A673 (cell line): ENCODE measurements around the gene TIMM17B. TPM values are rescaled to one million over a fixed set of nuclear protein-coding genes. Genes with fewer than 3 reads are reported as not detected.

ENCODE experiments used
- BruUV-seq: library from RNA; stranded (reverse); fragments of 400-500 nt; replicated peaks from 2 replicates; lab custom pipeline; 2021; lab: Mats Ljungman, UMichigan
- CTCF ChIA-PET: fragments of 300-600 bp; sonication (Branson Sonifier 250); formaldehyde crosslinking; loops from one replicate; lab custom pipeline; 2022; ENCODE audit warnings: antibody characterized with exemption; lab: Charles Lee
- POLR2A ChIA-PET: fragments of 300-600 bp; sonication (Branson Sonifier 250); formaldehyde crosslinking; loops from one replicate; lab custom pipeline; 2022; ENCODE audit warnings: antibody characterized with exemption; ENCODE audit not compliant: low non-redundant PET; lab: Charles Lee
- DNase-seq: peaks from one replicate; pipeline ENCODE4 v3.0.0-alpha.2; 2015; ENCODE audit warnings: low spot score
- H3K27ac ChIP-seq: fragments of 200-600 bp; sonication (generic); 2 replicates; pipeline ENCODE4 v1.5.1; 2016; ENCODE audit warnings: mixed run types, low read depth, mild to moderate bottlenecking, mixed read lengths, antibody characterized with exemption, low read length; ENCODE audit not compliant: poor library complexity, severe bottlenecking
- H3K27me3 ChIP-seq: fragments of 200-600 bp; sonication (generic); replicated peaks from 2 replicates; pipeline ENCODE4 v1.6.1; 2017; ENCODE audit warnings: mixed run types, low read depth, mild to moderate bottlenecking, mixed read lengths, antibody characterized with exemption, low read length; ENCODE audit not compliant: insufficient read depth, poor library complexity
- H3K36me3 ChIP-seq: fragments of 200-600 bp; sonication (generic); 2 replicates; pipeline ENCODE4 v1.6.1; 2016; ENCODE audit warnings: mixed run types, mild to moderate bottlenecking, mixed read lengths, antibody characterized with exemption, low read length; ENCODE audit not compliant: insufficient read depth, poor library complexity, severe bottlenecking
- H3K4me1 ChIP-seq: fragments of 200-600 bp; sonication (generic); 2 replicates; pipeline ENCODE4 v1.6.1; 2017; ENCODE audit warnings: mixed run types, mild to moderate bottlenecking, mixed read lengths, antibody characterized with exemption, low read length; ENCODE audit not compliant: insufficient read depth, poor library complexity, severe bottlenecking
- H3K4me3 ChIP-seq: fragments of 200-600 bp; sonication (generic); 2 replicates; pipeline ENCODE4 v1.5.1; 2016; ENCODE audit warnings: low read depth, mixed run types, mild to moderate bottlenecking, mixed read lengths, low read length; ENCODE audit not compliant: poor library complexity, severe bottlenecking
- H3K9me3 ChIP-seq: fragments of 200-600 bp; sonication (generic); 2 replicates; pipeline ENCODE4 v1.6.1; 2016; ENCODE audit warnings: mixed run types, low read depth, mild to moderate bottlenecking, mixed read lengths, antibody characterized with exemption, low read length; ENCODE audit not compliant: poor library complexity, severe bottlenecking
- CTCF ChIP-seq: fragments of 300-800, 200-600 bp; sonication (generic); conservative IDR thresholded peaks from 2 replicates; pipeline ENCODE4 v1.5.1; 2017; ENCODE audit warnings: low read depth, mild to moderate bottlenecking, antibody characterized with exemption, low read length, moderate library complexity, mixed read lengths
- EZH2 ChIP-seq: fragments of 200-600 bp; sonication (generic); IDR thresholded peaks from 2 replicates; pipeline ENCODE4 v1.6.1; 2017; ENCODE audit warnings: borderline replicate concordance, low read depth, mild to moderate bottlenecking, mixed read lengths, antibody characterized with exemption, low read length; ENCODE audit not compliant: poor library complexity, severe bottlenecking
- intact Hi-C: fragments of 100-400 bp; cut with micrococcal nuclease; formaldehyde crosslinking; loops from one replicate; pipeline ENCODE4 v1.10.0; 2022; ENCODE audit not compliant: unreplicated experiment
- total RNA-seq: library from RNA; stranded (reverse); gene quantifications from 2 replicates; pipeline ENCODE4 v1.2.3, GENCODE V29; 2021

Gene TIMM17B
- total RNA-seq, 1 experiment from 2014 or later: 60.8 TPM

GRCh38 chrX:48852857-48853256 lies 44.7 kb downstream of the TIMM17B start:
- Histone ChIP-seq H3K4me1 (no peaks in the 10 kb centered on the region), H3K36me3 (no peaks in the 10 kb centered on the region), H3K27ac (no peak overlapping the region), H3K27me3 (no peaks in the 10 kb centered on the region), H3K4me3 (no peak overlapping the region), H3K9me3 (no peaks in the 10 kb centered on the region)
- BruUV-seq: no TSS peak
- POLR2A ChIA-PET: no interaction called here
- intact Hi-C loops: no loop called here
- CTCF ChIA-PET: no interaction called here
- TF ChIP-seq CTCF (no peak), EZH2 (no peak)
- DNase-seq: no peak

- TF ChIP-seq EZH2: no peak
- TF ChIP-seq CTCF: no peak
- H3K9me3 ChIP-seq: no peaks in the 10 kb centered on the region
- H3K4me1 ChIP-seq: no peaks in the 10 kb centered on the region
- H3K27me3 ChIP-seq: no peaks in the 10 kb centered on the region
- BruUV-seq: no TSS peak
- H3K36me3 ChIP-seq: no peaks in the 10 kb centered on the region
- ChIA-PET CTCF (no interaction called here), POLR2A (no interaction called here)
- no peak overlapping the region for H3K4me3 ChIP-seq
- no peak for DNase-seq
- intact Hi-C loops: no loop called here
- H3K27ac ChIP-seq: no peak overlapping the region
Observed at GRCh38 chrX:48848847-48849246, 48.7 kb downstream of the TIMM17B start.

Other genes with a start within 250 kb of the TIMM17B start
- gene WAS, start 214.0 kb downstream of the TIMM17B start, total RNA-seq: 0.90 and 1.1 TPM in 2 replicates
- gene SUV39H1, start 201.0 kb downstream of the TIMM17B start, total RNA-seq: 29.4 and 29.9 TPM in 2 replicates
- gene GLOD5, start 136.0 kb downstream of the TIMM17B start, total RNA-seq: not detected in 2 replicates
- gene GATA1, start 111.2 kb downstream of the TIMM17B start, total RNA-seq: not detected in 2 replicates
- 49.4 and 82.5 TPM in 2 replicates for gene HDAC6, start 95.7 kb downstream of the TIMM17B start, total RNA-seq
- gene ERAS, start 71.3 kb downstream of the TIMM17B start, total RNA-seq: not detected in 2 replicates
- 16.9 and 17.6 TPM in 2 replicates for gene PCSK1N, start 62.2 kb downstream of the TIMM17B start, total RNA-seq
- 113 and 133 TPM in 2 replicates for gene PQBP1, start 162 bp upstream of the TIMM17B start, total RNA-seq
- 21.7 and 30.4 TPM in 2 replicates for gene SLC35A2, start 13.9 kb upstream of the TIMM17B start, total RNA-seq
- 14.9 and 19.9 TPM in 2 replicates for gene PIM2, start 21.3 kb upstream of the TIMM17B start, total RNA-seq
- 58.0 and 67.5 TPM in 2 replicates for gene OTUD5, start 59.8 kb upstream of the TIMM17B start, total RNA-seq
- 3.6 and 4.3 TPM in 2 replicates for gene KCND1, start 74.1 kb upstream of the TIMM17B start, total RNA-seq
- 64.0 and 65.6 TPM in 2 replicates for gene GRIPAP1, start 104.5 kb upstream of the TIMM17B start, total RNA-seq
- 49.5 and 56.8 TPM in 2 replicates for gene TFE3, start 145.6 kb upstream of the TIMM17B start, total RNA-seq
- gene CCDC120, start 161.2 kb upstream of the TIMM17B start, total RNA-seq: 11.9 and 13.0 TPM in 2 replicates
- gene PRAF2, start 176.2 kb upstream of the TIMM17B start, total RNA-seq: 21.3 and 24.3 TPM in 2 replicates
- gene WDR45, start 182.1 kb upstream of the TIMM17B start, total RNA-seq: 31.8 and 40.5 TPM in 2 replicates
- 24.9 and 29.1 TPM in 2 replicates for gene GPKOW, start 226.0 kb upstream of the TIMM17B start, total RNA-seq